H1 (cell line): Measurements from ENCODE around the gene L3MBTL4. TPM values are rescaled to one million over a fixed set of nuclear protein-coding genes. Genes with fewer than 3 reads are reported as not detected.

Source experiments
- CTCF ChIA-PET: fragments of 300-600 bp; sonication (Branson Sonifier 250); formaldehyde crosslinking; loops from one replicate; lab custom pipeline; 2021; ENCODE audit not compliant: partially characterized antibody; lab: Charles Lee
- POLR2A ChIA-PET: fragments of 300-600 bp; sonication (Branson Sonifier 250); formaldehyde crosslinking; loops from one replicate; lab custom pipeline; 2021; ENCODE audit warnings: inconsistent platforms; ENCODE audit not compliant: partially characterized antibody; lab: Charles Lee
- DNase-seq, 2 experiments: peaks; one replicate each; pipeline versions ENCODE4 v3.0.0 to v3.0.0-alpha.2; 2010 to 2022; ENCODE audit warnings: low spot score in 2 of 2, low read depth in 1 of 2, mixed read lengths in 1 of 2
- FAIRE-seq: peaks from 2 replicates; lab custom pipeline; 2011; peaks lifted over from hg19 to GRCh38; lab: Jason Lieb, UNC
- H2AFZ ChIP-seq: 2 replicates; pipeline ENCODE4 v1.8.1; 2012; ENCODE audit warnings: low read length, inconsistent platforms
- H2AK5ac ChIP-seq: 2 replicates; pipeline ENCODE4 v1.6.1; 2013; ENCODE audit warnings: low read depth, low read length
- H2BK120ac ChIP-seq: replicated peaks from 2 replicates; pipeline ENCODE3; 2013; ENCODE audit warnings: low read depth, low read length, inconsistent platforms
- H2BK12ac ChIP-seq: 2 replicates; pipeline ENCODE4 v1.6.1; 2013; ENCODE audit warnings: low read depth, low read length
- H2BK15ac ChIP-seq: 2 replicates; pipeline ENCODE4 v1.6.1; 2013; ENCODE audit warnings: low read length
- H2BK20ac ChIP-seq: 2 replicates; pipeline ENCODE4 v1.6.1; 2013; ENCODE audit warnings: low read length
- H2BK5ac ChIP-seq: 2 replicates; pipeline ENCODE4 v1.6.1; 2013; ENCODE audit warnings: low read depth, low read length
- H3K14ac ChIP-seq: 2 replicates; pipeline ENCODE4 v1.6.1; 2013; ENCODE audit warnings: inconsistent platforms; ENCODE audit not compliant: insufficient read length
- H3K18ac ChIP-seq: 2 replicates; pipeline ENCODE4 v1.6.1; 2013; ENCODE audit warnings: low read length; ENCODE audit errors: extremely low read depth
- H3K23ac ChIP-seq: 2 replicates; pipeline ENCODE4 v1.6.1; 2013; ENCODE audit warnings: inconsistent platforms; ENCODE audit not compliant: insufficient read length
- H3K23me2 ChIP-seq: 2 replicates; pipeline ENCODE4 v1.6.1; 2013; ENCODE audit warnings: low read depth, low read length
- H3K27ac ChIP-seq: 2 replicates; pipeline ENCODE4 v1.6.1; 2011; ENCODE audit warnings: low read depth, low read length, inconsistent platforms
- H3K27me3 ChIP-seq, 4 experiments: replicated peaks in 1 of 4; 1 replicate in 1 of 4; 2 replicates in 3 of 4; pipeline versions ENCODE4 v1.6.1 to v1.8.1; 2011 to 2013; ENCODE audit warnings: low read length in 3 of 4, mild to moderate bottlenecking in 3 of 4, inconsistent platforms in 2 of 4, mixed read lengths in 2 of 4, moderate library complexity in 1 of 4; ENCODE audit not compliant: control insufficient read depth in 3 of 4, insufficient read depth in 3 of 4; ENCODE audit errors: extremely low read depth in 1 of 4
- H3K36me3 ChIP-seq, 4 experiments: 2 replicates each; pipeline versions ENCODE4 v1.6.1 to v1.8.1; 2011 to 2013; ENCODE audit warnings: mild to moderate bottlenecking in 4 of 4, low read length in 3 of 4, moderate library complexity in 2 of 4, control low read depth in 1 of 4, inconsistent platforms in 1 of 4; ENCODE audit not compliant: insufficient read depth in 4 of 4, control insufficient read depth in 2 of 4
- H3K4ac ChIP-seq: replicated peaks from 2 replicates; pipeline ENCODE3; 2013; ENCODE audit warnings: low read length, low read depth, mixed read lengths, inconsistent platforms; ENCODE audit not compliant: insufficient read length
- H3K4me1 ChIP-seq, 4 experiments: replicated peaks in 1 of 4; 1 replicate in 1 of 4; 2 replicates in 3 of 4; pipeline versions ENCODE4 v1.6.1 to v1.8.1; 2011 to 2013; ENCODE audit warnings: low read length in 3 of 4, inconsistent platforms in 2 of 4, mixed read lengths in 1 of 4; ENCODE audit not compliant: insufficient read depth in 4 of 4, control insufficient read depth in 3 of 4
- H3K4me2 ChIP-seq, 2 experiments: 2 replicates each; pipeline versions ENCODE4 v1.6.1 to v1.8.1; 2011 to 2013; ENCODE audit warnings: low read depth in 2 of 2, low read length in 2 of 2, control low read depth in 1 of 2, inconsistent platforms in 1 of 2, mild to moderate bottlenecking in 1 of 2; ENCODE audit not compliant: insufficient read depth in 1 of 2
- H3K4me3 ChIP-seq, 4 experiments: fragments of 200-600, 300-600 bp in 1 of 4; sonication (generic), shearing (Covaris generic), sonication (Bioruptor Twin) in 1 of 4; 2 replicates each; pipeline versions ENCODE4 v1.5.1 to v1.8.1; 2011 to 2016; ENCODE audit warnings: low read length in 4 of 4, low read depth in 3 of 4, control low read depth in 2 of 4, inconsistent platforms in 2 of 4, mild to moderate bottlenecking in 2 of 4, mixed read lengths in 1 of 4, moderate library complexity in 1 of 4; ENCODE audit not compliant: insufficient read depth in 2 of 4; ENCODE audit errors: extremely low read depth in 1 of 4
- H3K56ac ChIP-seq: replicated peaks from 2 replicates; pipeline ENCODE3; 2013; ENCODE audit warnings: low read depth, mild to moderate bottlenecking, mixed read lengths, low read length, inconsistent platforms; ENCODE audit not compliant: insufficient read length
- H3K79me1 ChIP-seq: 2 replicates; pipeline ENCODE4 v1.6.1; 2013; ENCODE audit warnings: low read depth, low read length, control low read depth
- H3K79me2 ChIP-seq, 2 experiments: 2 replicates each; pipeline versions ENCODE4 v1.6.1 to v1.8.1; 2012 to 2013; ENCODE audit warnings: low read length in 2 of 2, mild to moderate bottlenecking in 2 of 2, inconsistent platforms in 1 of 2; ENCODE audit not compliant: insufficient read depth in 2 of 2, control insufficient read depth in 1 of 2
- H3K9ac ChIP-seq, 4 experiments: replicated peaks in 1 of 4; 1 replicate in 1 of 4; 2 replicates in 3 of 4; pipeline versions ENCODE4 v1.6.1 to v1.8.1; 2011 to 2013; ENCODE audit warnings: low read depth in 3 of 4, low read length in 3 of 4, control low read depth in 2 of 4, mild to moderate bottlenecking in 2 of 4, moderate library complexity in 2 of 4, inconsistent platforms in 1 of 4; ENCODE audit errors: extremely low read depth in 1 of 4
- H3K9me3 ChIP-seq, 2 experiments: 2 replicates each; pipeline versions ENCODE4 v1.6.1 to v1.8.1; 2012 to 2013; ENCODE audit warnings: mild to moderate bottlenecking in 2 of 2, moderate library complexity in 2 of 2, control low read depth in 1 of 2, inconsistent platforms in 1 of 2, low read depth in 1 of 2, low read length in 1 of 2, mixed read lengths in 1 of 2; ENCODE audit not compliant: insufficient read depth in 2 of 2
- H4K20me1 ChIP-seq, 2 experiments: replicated peaks in 1 of 2; 2 replicates each; pipeline versions ENCODE3 to v1.8.1; 2011 to 2013; ENCODE audit warnings: inconsistent platforms in 2 of 2, low read length in 2 of 2, mild to moderate bottlenecking in 1 of 2; ENCODE audit not compliant: insufficient read depth in 2 of 2, control insufficient read depth in 1 of 2
- H4K5ac ChIP-seq: 2 replicates; pipeline ENCODE4 v1.6.1; 2013; ENCODE audit warnings: low read length, low read depth, mixed read lengths, inconsistent platforms; ENCODE audit not compliant: insufficient read length
- H4K8ac ChIP-seq: 2 replicates; pipeline ENCODE4 v1.8.0; 2013; ENCODE audit warnings: mild to moderate bottlenecking, moderate library complexity, low read length, inconsistent platforms; ENCODE audit not compliant: insufficient read depth; ENCODE audit errors: extremely low read depth
- H4K91ac ChIP-seq: replicated peaks from 2 replicates; pipeline ENCODE3; 2013; ENCODE audit warnings: low read length, mixed read lengths, inconsistent platforms; ENCODE audit not compliant: insufficient read length
- ASH2L ChIP-seq: fragments of 200-600, 300-600 bp; sonication (generic); IDR thresholded peaks from one replicate; pipeline ENCODE4 v1.7.1; 2017; ENCODE audit warnings: low read length
- CHD2 ChIP-seq: IDR thresholded peaks from 2 replicates; pipeline ENCODE4 v1.6.1; 2012; ENCODE audit warnings: low read length, improper control_type of control experiment
- CTBP2 ChIP-seq: IDR thresholded peaks from 2 replicates; pipeline ENCODE4 v1.7.0; 2011; ENCODE audit warnings: borderline replicate concordance, mild to moderate bottlenecking, moderate library complexity, mixed read lengths, low read length; ENCODE audit not compliant: insufficient read depth, insufficient read length
- JUND ChIP-seq: IDR thresholded peaks from 2 replicates; pipeline ENCODE4 v1.6.1; 2011; ENCODE audit warnings: mild to moderate bottlenecking, improper control_type of control experiment, low read length
- MAFK ChIP-seq: IDR thresholded peaks from 2 replicates; pipeline ENCODE4 v1.6.1; 2012; ENCODE audit warnings: low read depth, mild to moderate bottlenecking, improper control_type of control experiment, low read length
- POU5F1 ChIP-seq: IDR thresholded peaks from 2 replicates; pipeline ENCODE4 v1.6.1; 2011; ENCODE audit warnings: low read depth, mild to moderate bottlenecking, low read length, moderate library complexity
- RFX5 ChIP-seq: IDR thresholded peaks from 2 replicates; pipeline ENCODE4 v1.6.1; 2011; ENCODE audit warnings: low read depth, low read length, improper control_type of control experiment, borderline replicate concordance
- WGBS, 2 experiments: shearing (Covaris generic) in 1 of 2; methylation state at CpG; one replicate each; pipeline versions ENCODE4 v1.1.6 to v1.1.7; 2013 to 2015; ENCODE audit warnings: low lambda C conversion rate in 2 of 2, mixed read lengths in 2 of 2, inconsistent platforms in 1 of 2, low coverage in 1 of 2, missing lambda C conversion rate in 1 of 2; ENCODE audit not compliant: insufficient replicate concordance in 2 of 2, insufficient coverage in 1 of 2, insufficient read length in 1 of 2; ENCODE audit errors: extremely low coverage in 1 of 2, missing lambda C conversion rate in 1 of 2; 5-methylcytosine and 5-hydroxymethylcytosine counted together
- polyA plus RNA-seq, 7 experiments: library from polyadenylated mRNA; depleted of rRNA in 3 of 7; stranded (reverse) in 5 of 7; unstranded in 2 of 7; fragments of >200 nt in 5 of 7; fragments of 200-250 nt in 2 of 7; gene quantifications; 1 replicate in 5 of 7; 2 replicates in 1 of 7; 4 replicates in 1 of 7; pipeline versions ENCODE4 v1.2.1 to v1.2.3, GENCODE V29; 2011 to 2013; ENCODE audit warnings: missing spikeins in 2 of 7, mixed read lengths in 2 of 7
- total RNA-seq: library from RNA; stranded (reverse); fragmentation: NEBNext Ultra II Directional; extraction: Animal tissue kit (Norgen Biotek cat#: 25700); gene quantifications from 2 replicates; pipeline ENCODE4 v1.2.1, GENCODE V29; 2021

L3MBTL4 gene
- total and polyA plus RNA-seq, 2 of the 8 experiments (the other 6 are each of a cell fraction or from before 2014, with no cell fraction given), result 1.0 to 2.1 TPM

GRCh38 chr18:5930789-5931188, 483.9 kb downstream of the L3MBTL4 start:
- no peak overlapping the region for H2BK120ac ChIP-seq
- no peak overlapping the region for H2BK5ac ChIP-seq
- no peak overlapping the region for H3K4ac ChIP-seq
- H3K56ac ChIP-seq, result no peak overlapping the region
- POLR2A ChIA-PET, result no interaction called here
- H4K8ac ChIP-seq, result no peak overlapping the region
- no peaks in the 10 kb centered on the region; the same call in 1 of the 2 replicates for H3K23me2 ChIP-seq
- H3K14ac ChIP-seq, result no peak overlapping the region
- H3K4me1 ChIP-seq, result no peaks in the 10 kb centered on the region
- H3K36me3 ChIP-seq, result no peaks in the 10 kb centered on the region
- no peak overlapping the region for H2BK20ac ChIP-seq
- DNase-seq (no peak), FAIRE-seq (no peak)
- no peak overlapping the region for H2BK12ac ChIP-seq
- H3K79me1 ChIP-seq, result no peaks in the 10 kb centered on the region
- no peak overlapping the region for H3K4me2 ChIP-seq
- H3K23ac ChIP-seq, result no peak overlapping the region
- no peak overlapping the region for H2BK15ac ChIP-seq
- no peak overlapping the region for H3K27ac ChIP-seq
- no peaks in the 10 kb centered on the region for H3K27me3 ChIP-seq
- no peak overlapping the region for H3K4me3 ChIP-seq
- no peak overlapping the region for H2AK5ac ChIP-seq
- CTCF ChIA-PET, result interaction anchor here (1.4 to 2.2 kb wide), 2 partner anchors 17 to 40 kb away, joined by 3 to 7 read pairs; no protein-coding TSS in a partner anchor
- no peak overlapping the region for H3K9ac ChIP-seq
- 91% methylated on average over 2 of the region's 2 CpGs; no CpG with 5 or more reads in 1 of the 2 experiments for WGBS, 2 experiments
- no peak overlapping the region for H2AFZ ChIP-seq
- peaks cover 3 to 7% of the 10 kb centered on the region in 2 experiments; a peak in 2 of 4 replicates for H3K9me3 ChIP-seq
- H3K18ac ChIP-seq, result no peak overlapping the region
- no peak overlapping the region for H4K91ac ChIP-seq
- H3K79me2 ChIP-seq, result no peaks in the 10 kb centered on the region
- H4K20me1 ChIP-seq, result peaks cover 0 to 3% of the 10 kb centered on the region in 2 experiments
- H4K5ac ChIP-seq, result no peak overlapping the region
- TF ChIP-seq CHD2 (no peak), RFX5 (no peak), JUND (no peak), ASH2L (no peak), MAFK (no peak), POU5F1 (no peak), CTBP2 (no peak)
